WERI-Rb-1 (cell line): Measurements from ENCODE around the gene CD99L2.

Experiments
- DNase-seq: peaks from one replicate; pipeline ENCODE4 v3.0.0-alpha.2; 2020
- H3K27ac ChIP-seq: fragments of 250-450 bp; sonication (Bioruptor Pico); 2 replicates; pipeline ENCODE4 v1.5.1; 2020; ENCODE audit warnings: mild to moderate bottlenecking, moderate library complexity
- H3K27me3 ChIP-seq: fragments of 250-450 bp; sonication (Bioruptor Pico); 2 replicates; pipeline ENCODE4 v1.5.1; 2021; ENCODE audit warnings: mild to moderate bottlenecking, low read depth, moderate library complexity; ENCODE audit not compliant: insufficient read depth, severe bottlenecking
- H3K36me3 ChIP-seq: fragments of 250-450 bp; sonication (Bioruptor Pico); 2 replicates; pipeline ENCODE4 v1.5.1; 2020; ENCODE audit warnings: mild to moderate bottlenecking, moderate library complexity
- H3K4me3 ChIP-seq: 2 replicates; pipeline ENCODE4 v1.5.1; 2011; ENCODE audit warnings: low read depth, mild to moderate bottlenecking, control low read depth, low read length
- H3K9me3 ChIP-seq: fragments of 250-450 bp; sonication (Bioruptor Pico); 2 replicates; pipeline ENCODE4 v1.5.1; 2021; ENCODE audit warnings: mild to moderate bottlenecking, moderate library complexity; ENCODE audit not compliant: severe bottlenecking
- TF ChIP-seq, protein P1 (sequence below): IDR thresholded peaks from 2 replicates; pipeline ENCODE4 v1.5.1; 2011; ENCODE audit warnings: low read depth, mild to moderate bottlenecking, control low read depth, inconsistent platforms, low read length

Gene CD99L2

DNA sequence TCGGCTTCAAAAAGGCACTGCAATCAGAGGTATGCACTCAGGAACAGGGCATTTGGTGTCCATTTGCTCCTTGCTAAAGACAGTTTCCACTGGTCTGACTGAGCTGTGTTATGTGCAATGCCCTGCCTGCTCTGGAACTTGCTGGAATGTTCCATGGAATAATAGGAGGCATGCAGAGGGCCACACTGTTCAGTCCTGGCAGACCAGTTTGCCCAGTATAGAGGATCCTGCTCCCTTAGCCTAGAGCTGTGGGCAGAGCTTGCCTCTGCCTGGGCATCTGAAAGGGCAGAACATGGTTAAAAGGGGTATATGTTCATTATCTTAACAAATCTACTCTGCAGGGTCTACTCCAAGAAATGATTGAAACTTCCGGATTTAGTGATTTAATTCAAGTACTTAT lies 27.8 kb upstream of the CD99L2 start:
- TF ChIP-seq, protein P1, sequence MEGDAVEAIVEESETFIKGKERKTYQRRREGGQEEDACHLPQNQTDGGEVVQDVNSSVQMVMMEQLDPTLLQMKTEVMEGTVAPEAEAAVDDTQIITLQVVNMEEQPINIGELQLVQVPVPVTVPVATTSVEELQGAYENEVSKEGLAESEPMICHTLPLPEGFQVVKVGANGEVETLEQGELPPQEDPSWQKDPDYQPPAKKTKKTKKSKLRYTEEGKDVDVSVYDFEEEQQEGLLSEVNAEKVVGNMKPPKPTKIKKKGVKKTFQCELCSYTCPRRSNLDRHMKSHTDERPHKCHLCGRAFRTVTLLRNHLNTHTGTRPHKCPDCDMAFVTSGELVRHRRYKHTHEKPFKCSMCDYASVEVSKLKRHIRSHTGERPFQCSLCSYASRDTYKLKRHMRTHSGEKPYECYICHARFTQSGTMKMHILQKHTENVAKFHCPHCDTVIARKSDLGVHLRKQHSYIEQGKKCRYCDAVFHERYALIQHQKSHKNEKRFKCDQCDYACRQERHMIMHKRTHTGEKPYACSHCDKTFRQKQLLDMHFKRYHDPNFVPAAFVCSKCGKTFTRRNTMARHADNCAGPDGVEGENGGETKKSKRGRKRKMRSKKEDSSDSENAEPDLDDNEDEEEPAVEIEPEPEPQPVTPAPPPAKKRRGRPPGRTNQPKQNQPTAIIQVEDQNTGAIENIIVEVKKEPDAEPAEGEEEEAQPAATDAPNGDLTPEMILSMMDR = no peak
- no peak overlapping the region for H3K4me3 ChIP-seq
- peaks cover 7% of the 10 kb centered on the region for H3K27me3 ChIP-seq
- no peak overlapping the region for H3K27ac ChIP-seq
- DNase-seq = no peak
- H3K9me3 ChIP-seq = peaks cover 9% of the 10 kb centered on the region
- H3K36me3 ChIP-seq = no peaks in the 10 kb centered on the region

- TF ChIP-seq, protein P1 = no peak
- peaks cover 8% of the 10 kb centered on the region for H3K27me3 ChIP-seq
- no peak overlapping the region for H3K4me3 ChIP-seq
- DNase-seq = no peak
- H3K36me3 ChIP-seq = no peaks in the 10 kb centered on the region
- H3K27ac ChIP-seq = no peak overlapping the region
- peaks cover 9% of the 10 kb centered on the region for H3K9me3 ChIP-seq
Observed at GRCh38 chrX:150919401-150919800, 20.9 kb upstream of the CD99L2 start.

DNA sequence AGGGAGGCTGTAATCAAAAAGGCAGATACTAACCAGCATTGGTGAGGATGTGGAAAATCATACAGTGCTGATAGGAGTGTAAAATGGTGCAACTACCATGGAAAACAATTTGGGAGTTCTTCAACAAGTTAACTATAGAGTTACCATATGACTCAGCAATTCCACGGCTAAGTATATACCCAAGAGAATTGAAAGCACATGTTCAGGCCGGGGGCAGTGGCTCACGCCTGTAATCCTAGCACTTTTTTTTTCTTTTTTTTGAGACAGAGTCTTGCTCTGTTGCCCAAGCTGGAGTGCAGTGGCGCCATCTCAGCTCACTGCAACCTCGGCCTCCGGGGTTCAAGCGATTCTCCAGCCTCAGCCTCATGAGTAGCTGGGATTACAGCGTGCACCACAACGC lies 15.0 kb upstream of the CD99L2 start:
- H3K27ac ChIP-seq = no peak overlapping the region
- no peak for DNase-seq

DNA sequence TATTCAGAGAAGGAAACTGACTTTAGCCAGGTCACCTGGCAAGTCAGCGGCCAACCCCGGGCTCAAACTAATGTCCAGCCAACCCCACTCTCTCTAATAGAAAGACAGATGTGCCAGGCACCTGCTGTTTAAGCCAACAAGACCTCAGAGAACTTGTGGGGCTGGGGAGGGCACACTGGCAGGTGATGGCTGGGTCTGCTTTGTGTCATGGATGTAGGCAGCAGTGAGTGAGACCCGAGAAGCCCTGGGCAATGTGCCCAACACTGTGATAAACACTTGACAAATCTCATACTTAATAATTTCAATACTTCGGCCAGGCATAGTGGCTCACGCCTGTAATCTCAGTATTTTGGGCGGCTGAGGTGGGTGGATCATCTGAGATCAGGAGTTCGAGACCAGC lies 9.0 kb upstream of the CD99L2 start:
- Histone ChIP-seq H3K4me3 (no peak overlapping the region), H3K9me3 (no peaks in the 10 kb centered on the region), H3K27me3 (peaks cover 18% of the 10 kb centered on the region), H3K27ac (no peak overlapping the region), H3K36me3 (no peaks in the 10 kb centered on the region)
- TF ChIP-seq, protein P1 = no peak
- no peak for DNase-seq

More for the DNA sequence above, 15.0 kb upstream of the CD99L2 start:
- peaks cover 7% of the 10 kb centered on the region for H3K27me3 ChIP-seq
- no peaks in the 10 kb centered on the region for H3K36me3 ChIP-seq
- H3K9me3 ChIP-seq = no peaks in the 10 kb centered on the region
- no peak overlapping the region for H3K4me3 ChIP-seq
- TF ChIP-seq, protein P1 = no peak

DNA sequence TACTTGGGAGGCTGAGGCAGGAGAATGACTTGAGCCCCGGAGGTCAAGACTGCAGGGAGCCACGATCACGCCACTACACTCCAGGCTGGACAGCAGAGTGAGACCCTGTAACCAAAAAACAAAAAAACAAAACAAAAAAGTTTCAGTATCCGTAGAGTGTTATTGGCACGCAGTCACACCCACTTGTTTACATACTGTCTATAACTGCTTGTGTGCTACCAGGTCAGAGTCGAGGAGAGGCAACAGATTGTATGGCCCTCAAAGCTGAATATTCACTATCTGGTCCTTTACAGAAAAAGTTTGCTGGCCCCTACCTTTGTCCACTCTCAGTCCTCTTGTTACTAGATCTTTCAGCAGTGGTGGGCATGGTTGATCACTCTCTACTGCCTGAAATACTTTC lies 8.2 kb upstream of the CD99L2 start:
- TF ChIP-seq, protein P1 = no peak
- DNase-seq = no peak
- no peak overlapping the region for H3K27ac ChIP-seq

DNA sequence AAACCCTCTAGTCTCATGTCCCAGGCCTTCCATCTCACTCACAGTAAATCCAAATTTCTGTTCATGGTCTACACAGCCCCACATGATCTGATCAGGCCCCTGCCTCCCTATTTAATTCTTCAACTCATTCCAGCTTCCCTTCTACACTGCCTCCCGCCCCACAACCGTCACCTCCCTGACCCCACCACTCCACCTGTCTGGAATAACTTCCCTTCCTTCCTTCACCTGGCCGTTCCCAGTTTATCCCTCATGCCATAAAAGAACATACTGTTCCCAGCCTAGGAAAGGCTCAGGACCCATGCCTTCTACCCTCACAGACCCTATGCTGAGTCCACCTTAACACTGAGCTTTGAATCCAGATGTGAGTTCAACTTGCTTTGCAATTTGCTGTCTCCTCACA lies 6.8 kb upstream of the CD99L2 start:
- Histone ChIP-seq H3K9me3 (no peaks in the 10 kb centered on the region), H3K36me3 (no peaks in the 10 kb centered on the region), H3K27me3 (peaks cover 15% of the 10 kb centered on the region), H3K4me3 (no peak overlapping the region), H3K27ac (no peak overlapping the region)
- no peak for DNase-seq
- TF ChIP-seq, protein P1 = no peak

More for the DNA sequence above, 8.2 kb upstream of the CD99L2 start:
- H3K27me3 ChIP-seq = peaks cover 15% of the 10 kb centered on the region
- no peaks in the 10 kb centered on the region for H3K36me3 ChIP-seq
- no peak overlapping the region for H3K4me3 ChIP-seq
- H3K9me3 ChIP-seq = no peaks in the 10 kb centered on the region
